GM19023 (cell line): ENCODE results near the gene RAB31.
"Not testable (repeated sequence)": the region's sequence is repeated elsewhere in the genome, so short reads cannot be mapped to it uniquely, and the experiment has no call there.

ENCODE experiments used
- ATAC-seq: cut with Tn5 transposase; IDR thresholded peaks from one replicate; pipeline ENCODE4 v1.9.1; 2021; ENCODE audit warnings: mild to moderate bottlenecking, moderate library complexity; ENCODE audit not compliant: unreplicated experiment

RAB31 gene

DNA sequence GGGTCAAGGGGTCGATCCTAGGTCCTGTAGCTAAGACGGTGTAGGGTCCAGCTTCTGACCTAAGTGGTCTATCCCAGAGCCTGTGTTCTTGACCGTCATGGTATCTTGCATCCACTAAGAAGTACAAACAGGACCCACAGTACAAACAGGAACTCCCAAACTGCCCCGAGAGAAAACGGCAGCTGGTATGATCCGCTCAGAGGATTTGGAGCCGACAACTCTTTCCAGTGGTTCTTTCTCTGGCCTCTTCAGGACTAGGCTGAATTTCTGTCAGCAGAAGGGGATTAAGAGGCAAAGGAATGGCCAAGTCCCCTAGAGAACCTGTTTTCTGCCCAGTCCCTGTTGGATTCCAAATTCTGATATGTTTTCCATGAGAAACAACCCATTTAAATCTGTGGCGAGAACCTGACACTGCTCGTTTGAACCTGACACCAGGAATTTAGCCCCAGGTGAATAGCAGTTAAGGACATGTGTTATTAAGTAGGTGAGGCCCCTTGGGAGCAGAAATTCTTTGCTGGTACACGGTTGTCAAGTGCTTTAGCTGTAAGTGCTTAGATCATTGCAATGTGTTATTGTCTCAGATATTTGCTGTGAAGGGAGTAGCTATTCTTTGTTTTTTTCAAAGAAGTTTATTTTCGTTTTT is 127.1 kb downstream of the RAB31 start:
- no peak for ATAC-seq

GRCh38 chr18:9835825-9836224 is 127.7 kb downstream of the RAB31 start:
- no peak for ATAC-seq

- ATAC-seq: no peak
These were observed 130.2 kb downstream of the RAB31 start for GRCh38 chr18:9838144-9838877.

DNA sequence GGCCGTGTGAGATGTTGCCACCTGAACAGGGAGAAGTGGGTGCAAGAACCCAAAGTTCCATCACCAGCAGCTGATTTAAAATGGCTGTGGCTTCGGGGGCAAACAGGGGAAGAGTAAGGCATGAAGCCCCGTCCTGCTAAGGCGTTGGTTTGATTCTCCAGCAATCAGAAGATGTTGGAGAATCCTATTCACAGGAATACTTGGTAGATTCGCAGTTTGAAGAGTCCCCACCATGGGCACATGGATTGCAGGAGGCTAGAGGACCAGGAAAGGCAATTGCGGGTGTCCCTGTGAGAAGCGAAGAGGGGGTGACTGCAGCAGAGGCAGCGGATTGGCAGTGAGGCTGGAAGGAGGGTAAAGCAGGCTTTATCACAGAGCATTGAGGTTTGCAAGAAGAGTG is 131.1 kb downstream of the RAB31 start:
- ATAC-seq: no peak

- ATAC-seq: no peak
These were observed 131.8 kb downstream of the RAB31 start for GRCh38 chr18:9839853-9840252.

DNA sequence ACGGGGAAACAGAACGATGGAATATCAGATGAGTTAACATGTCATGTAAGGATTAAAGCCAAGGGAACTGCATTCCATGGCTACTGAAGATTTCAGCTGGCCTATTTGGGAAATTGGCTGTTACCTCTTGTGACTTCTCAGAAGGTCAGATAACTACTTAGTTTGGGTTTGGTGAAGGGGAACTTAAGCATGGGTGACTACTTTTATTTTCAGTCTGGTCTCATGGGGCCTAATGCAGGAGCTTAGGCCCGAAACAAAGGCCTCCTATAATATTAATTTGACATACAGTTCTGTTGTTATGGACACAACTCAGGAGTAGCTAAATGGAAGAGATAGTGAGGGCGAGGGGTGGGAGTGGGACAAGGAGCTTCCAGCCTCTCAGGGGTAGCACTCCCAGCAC is 133.7 kb downstream of the RAB31 start:
- no peak for ATAC-seq

GRCh38 chr18:9842448-9842847 is 134.3 kb downstream of the RAB31 start:
- no peak for ATAC-seq

DNA sequence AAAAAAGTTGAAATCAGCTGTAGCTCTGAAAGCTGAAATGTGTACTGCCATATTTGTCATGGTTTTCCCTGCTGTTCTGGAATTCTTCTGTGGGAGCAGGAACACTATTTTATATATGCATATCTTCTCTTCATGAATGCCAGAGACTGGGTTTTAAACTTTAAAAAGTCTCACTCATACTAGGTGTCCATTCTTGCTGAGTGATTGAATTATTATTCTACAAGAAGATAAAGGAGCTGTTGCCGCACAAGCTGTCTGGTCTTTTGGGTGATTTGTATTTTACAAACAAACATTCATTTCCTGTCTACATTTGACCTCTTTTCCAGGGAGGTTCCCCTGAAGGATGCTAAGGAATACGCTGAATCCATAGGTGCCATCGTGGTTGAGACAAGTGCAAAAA is 137.2 kb downstream of the RAB31 start:
- ATAC-seq: no peak

DNA sequence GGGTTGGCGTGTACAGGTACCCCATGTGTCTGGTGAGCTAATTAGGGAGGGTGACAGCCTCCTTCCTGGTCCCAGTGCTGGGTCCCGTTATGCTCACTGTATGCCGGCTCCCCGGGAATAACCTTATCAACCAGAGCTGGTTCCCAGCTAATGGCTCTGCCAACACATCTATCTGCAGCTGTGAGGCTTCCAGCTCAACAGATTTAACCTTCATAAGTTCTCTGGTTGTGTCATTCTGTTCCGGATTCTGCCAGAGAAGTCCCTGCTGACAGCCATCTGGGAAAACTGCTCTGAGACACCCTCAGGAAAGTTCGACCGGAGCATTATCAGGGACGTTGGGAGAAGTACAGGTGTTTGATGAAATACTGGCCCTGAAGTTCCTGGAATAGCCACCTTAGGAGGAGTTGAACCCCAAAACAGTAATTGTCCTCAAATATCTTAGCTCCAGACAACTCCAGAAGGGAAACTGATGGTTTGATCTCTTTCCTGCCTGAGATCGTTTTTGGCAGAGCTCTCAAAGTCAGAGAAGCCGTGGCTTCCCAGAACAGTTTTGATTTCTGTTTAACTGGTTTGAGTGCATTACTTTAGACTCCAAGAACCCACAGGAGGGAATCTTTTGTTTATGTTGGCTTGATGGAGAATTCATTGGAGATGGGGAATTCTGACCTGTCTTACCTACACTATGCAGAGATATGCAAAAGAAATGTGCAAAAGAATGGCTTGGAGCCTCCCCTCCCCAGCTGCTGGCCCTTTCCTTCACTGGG is 138.2 kb downstream of the RAB31 start:
- no peak for ATAC-seq

- ATAC-seq: no peak
These were observed 140.2 kb downstream of the RAB31 start for GRCh38 chr18:9848170-9848879.

DNA sequence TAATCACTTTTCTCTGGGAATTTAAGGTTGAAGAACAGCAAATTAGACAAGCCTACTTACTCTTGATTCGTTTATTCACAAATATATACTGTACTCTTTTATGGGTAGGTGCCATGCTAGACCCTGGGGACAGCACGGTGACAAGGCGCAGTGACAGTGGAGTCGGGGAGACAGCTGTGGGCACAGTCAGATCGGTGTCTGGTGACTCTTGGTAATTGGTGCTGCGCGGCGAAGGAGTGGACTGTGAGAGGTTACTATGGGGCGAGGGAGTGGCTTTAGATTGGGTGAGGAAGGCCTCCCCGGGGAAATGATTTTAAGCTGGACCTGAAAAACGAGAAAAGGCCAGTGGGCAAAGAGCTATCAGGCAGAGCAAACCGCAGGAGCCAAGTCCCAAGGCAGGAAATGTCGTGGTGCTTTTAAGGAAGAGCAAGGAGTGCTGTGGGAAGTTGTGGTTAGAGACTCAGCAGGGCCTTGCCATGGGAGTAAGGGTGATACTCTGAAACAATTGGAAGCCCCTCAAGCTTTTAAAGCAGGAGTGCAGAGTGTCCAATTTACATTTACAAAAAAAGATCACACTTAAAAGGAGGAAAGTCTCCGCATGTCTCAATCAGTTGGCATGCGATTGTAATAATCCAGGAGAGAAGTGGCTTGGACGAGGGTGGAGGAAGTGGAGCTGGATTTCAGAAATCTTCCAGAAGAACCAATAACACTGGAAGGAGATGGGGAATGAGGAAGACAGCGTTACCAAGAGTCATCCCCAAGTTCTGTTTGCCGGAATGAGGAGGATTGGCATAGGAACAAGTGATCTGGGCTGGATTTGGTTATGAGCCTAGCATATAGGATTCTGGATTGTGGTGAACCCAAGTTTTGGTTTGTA is 141.5 kb downstream of the RAB31 start:
- ATAC-seq: no peak

DNA sequence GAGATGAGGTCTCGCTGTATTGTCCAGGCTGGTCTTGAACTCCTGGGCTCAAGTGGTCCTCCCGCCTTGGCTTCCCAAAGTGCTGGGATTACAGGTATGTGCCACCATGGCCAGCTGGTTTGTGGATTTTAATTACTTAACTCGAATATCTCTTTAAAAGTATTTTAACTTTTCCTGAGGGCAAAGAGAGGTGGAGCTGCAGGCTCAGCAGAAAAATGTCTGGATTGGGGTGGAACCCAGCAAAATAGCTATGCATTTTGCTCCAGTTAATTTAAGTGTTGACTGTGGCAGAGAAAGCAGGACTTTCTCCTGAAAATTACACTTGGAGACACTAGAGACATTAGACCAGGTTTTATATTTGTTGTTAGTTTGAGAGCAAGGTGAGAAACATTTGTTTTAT is 142.2 kb downstream of the RAB31 start:
- ATAC-seq: no peak

- no peak for ATAC-seq
These were observed 143.4 kb downstream of the RAB31 start for GRCh38 chr18:9851511-9851910.

GRCh38 chr18:9852266-9853081 is 144.4 kb downstream of the RAB31 start:
- ATAC-seq: no peak

DNA sequence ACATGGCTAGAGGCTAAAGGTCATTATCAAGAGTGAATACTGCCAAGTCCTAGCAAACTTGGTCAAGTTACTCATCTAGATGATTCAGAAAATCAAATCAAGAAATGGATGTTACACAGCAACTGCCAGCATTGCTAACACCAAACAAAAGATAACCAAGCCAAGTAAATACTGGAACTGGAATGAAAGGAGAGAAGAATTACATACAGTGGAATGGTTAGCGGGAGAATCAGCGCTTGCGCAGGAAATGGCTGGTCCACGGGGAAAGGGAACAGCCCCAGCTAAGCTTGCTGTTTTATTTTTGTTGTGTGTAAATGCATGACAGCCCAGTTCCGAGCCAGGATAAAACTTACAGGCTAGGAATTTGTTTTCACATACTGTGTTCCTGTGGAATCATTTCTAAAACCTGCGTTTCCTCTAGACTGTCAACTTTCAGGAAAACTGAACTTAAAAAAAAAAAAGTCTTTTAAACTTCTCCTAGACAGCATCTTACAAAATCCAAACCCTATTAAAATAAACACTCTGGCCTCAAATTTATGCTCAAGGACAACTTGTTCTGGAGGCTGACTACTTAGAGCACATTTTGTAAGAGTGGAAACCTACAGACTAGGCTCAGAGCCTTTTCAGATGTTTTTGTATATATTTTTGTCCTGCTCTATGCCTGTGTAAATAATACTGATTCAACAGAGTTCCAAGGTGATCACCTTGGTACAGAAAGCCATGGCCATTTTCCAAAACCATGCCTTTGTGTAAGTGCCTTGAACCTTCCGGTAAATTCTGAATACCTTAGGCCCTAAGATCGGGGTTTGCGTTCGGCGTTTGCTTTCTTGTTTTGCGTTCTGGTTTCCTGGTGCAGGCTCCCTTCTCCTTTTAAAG is 146.9 kb downstream of the RAB31 start:
- no peak for ATAC-seq

DNA sequence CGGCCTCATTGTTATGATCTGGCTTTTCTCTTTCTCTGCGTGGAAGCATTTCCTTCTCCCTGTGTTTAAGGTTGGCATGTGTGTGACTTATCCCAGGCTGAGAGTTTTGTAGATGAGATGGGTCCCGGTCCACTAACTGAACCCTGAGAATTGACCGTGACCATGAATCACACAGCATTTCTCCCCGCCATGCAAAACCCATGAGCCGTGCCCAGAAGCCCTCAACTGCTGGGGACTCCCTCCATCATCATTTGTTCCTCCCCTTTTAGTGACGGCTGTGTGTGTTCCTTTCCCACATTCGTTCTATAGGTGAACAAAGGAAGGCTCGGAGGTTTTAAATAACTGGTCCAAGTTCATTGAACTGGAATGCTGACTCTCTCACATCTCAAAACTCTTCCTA is 147.6 kb downstream of the RAB31 start:
- no peak for ATAC-seq

- ATAC-seq: no peak
These were observed 148.0 kb downstream of the RAB31 start for GRCh38 chr18:9856092-9856491.

GRCh38 chr18:9857479-9857998 is 149.4 kb downstream of the RAB31 start:
- not testable (repeated sequence) for ATAC-seq
